SK-N-SH (cell line): ENCODE data around the gene MOGAT3. TPM values are rescaled to one million over a fixed set of nuclear protein-coding genes. Genes with fewer than 3 reads are reported as not detected.

Experiments
- CTCF ChIA-PET: fragments of 300-600, 350-600 bp; formaldehyde crosslinking; extraction: SDS; loops from one replicate; lab custom pipeline; 2021; lab: Yijun Ruan, JAX
- POLR2A ChIA-PET: fragments of 350-600 bp; sonication (Branson Sonifier 250); formaldehyde crosslinking; extraction: SDS; loops from one replicate; lab custom pipeline; 2020; ENCODE audit warnings: antibody characterized with exemption, inconsistent platforms; lab: Yijun Ruan, JAX
- DNase-seq: peaks from one replicate; pipeline ENCODE4 v3.0.0; 2012
- H2AFZ ChIP-seq: fragments of 200-600 bp; sonication (generic); 2 replicates; pipeline ENCODE4 v1.8.1; 2016; ENCODE audit warnings: antibody characterized with exemption, mild to moderate bottlenecking, low read depth
- H3F3A ChIP-seq: fragments of 200-600 bp; sonication (generic); replicated peaks from 2 replicates; pipeline ENCODE3; 2016; ENCODE audit warnings: antibody characterized with exemption, mild to moderate bottlenecking; ENCODE audit not compliant: insufficient read depth
- H3K27ac ChIP-seq, 2 experiments: fragments of 200-500 bp in 1 of 2; fragments of 200-600 bp in 1 of 2; sonication (Bioruptor generic) in 1 of 2; sonication (generic), shearing (Covaris generic) in 1 of 2; 2 replicates each; pipeline versions ENCODE4 v1.5.1 to v1.6.1; 2014 to 2016; ENCODE audit warnings: low read depth in 2 of 2, inconsistent platforms in 1 of 2, low read length in 1 of 2, mild to moderate bottlenecking in 1 of 2, mixed read lengths in 1 of 2
- H3K27me3 ChIP-seq: fragments of 200-600 bp; sonication (generic), shearing (Covaris generic); 2 replicates; pipeline ENCODE4 v1.6.1; 2016; ENCODE audit warnings: mixed run types; ENCODE audit not compliant: insufficient read depth
- H3K36me3 ChIP-seq, 2 experiments: fragments of 200-500 bp in 1 of 2; fragments of 200-600 bp in 1 of 2; sonication (Bioruptor generic) in 1 of 2; sonication (generic) in 1 of 2; replicated peaks in 1 of 2; 2 replicates each; pipeline versions ENCODE3 to v1.5.1; 2014 to 2016; ENCODE audit warnings: low read length in 1 of 2, mild to moderate bottlenecking in 1 of 2; ENCODE audit not compliant: insufficient read depth in 2 of 2, control insufficient read depth in 1 of 2
- H3K4me1 ChIP-seq, 2 experiments: fragments of 200-500 bp in 1 of 2; fragments of 200-600 bp in 1 of 2; sonication (Bioruptor generic) in 1 of 2; sonication (generic), shearing (Covaris generic) in 1 of 2; 2 replicates each; pipeline versions ENCODE4 v1.5.1 to v1.6.1; 2014 to 2016; ENCODE audit warnings: low read depth in 1 of 2, low read length in 1 of 2, mixed run types in 1 of 2; ENCODE audit not compliant: insufficient read depth in 2 of 2, control insufficient read depth in 1 of 2
- H3K4me2 ChIP-seq: fragments of 200-600 bp; sonication (generic), shearing (Covaris generic); 2 replicates; pipeline ENCODE4 v1.6.1; 2017; ENCODE audit warnings: mixed run types
- H3K4me3 ChIP-seq, 2 experiments: fragments of 200-500 bp in 1 of 2; fragments of 200-600 bp in 1 of 2; sonication (Bioruptor generic) in 1 of 2; sonication (generic), shearing (Covaris generic) in 1 of 2; 2 replicates each; pipeline versions ENCODE4 v1.5.1 to v1.8.1; 2014 to 2016; ENCODE audit warnings: low read depth in 2 of 2, inconsistent platforms in 1 of 2, low read length in 1 of 2, mild to moderate bottlenecking in 1 of 2, mixed read lengths in 1 of 2, moderate library complexity in 1 of 2
- H3K79me2 ChIP-seq: fragments of 200-600 bp; sonication (generic); 2 replicates; pipeline ENCODE4 v1.8.1; 2017; ENCODE audit warnings: mild to moderate bottlenecking; ENCODE audit not compliant: insufficient read depth
- H3K9ac ChIP-seq: fragments of 200-600 bp; sonication (generic); 2 replicates; pipeline ENCODE4 v1.6.1; 2017; ENCODE audit warnings: mixed run types
- H3K9me2 ChIP-seq: fragments of 200-600 bp; sonication (generic); 2 replicates; pipeline ENCODE4 v1.6.1; 2017; ENCODE audit warnings: mixed run types
- H3K9me3 ChIP-seq: fragments of 200-600 bp; sonication (generic); 2 replicates; pipeline ENCODE4 v1.6.1; 2017; ENCODE audit warnings: mixed run types, mild to moderate bottlenecking, moderate library complexity
- H4K20me1 ChIP-seq: fragments of 200-600 bp; sonication (generic); 2 replicates; pipeline ENCODE4 v1.6.1; 2017; ENCODE audit warnings: mild to moderate bottlenecking, mixed run types; ENCODE audit not compliant: insufficient read depth
- CTCF ChIP-seq: fragments of 200-600 bp; sonication (generic); IDR thresholded peaks from 2 replicates; pipeline ENCODE4 v1.6.1; 2017; ENCODE audit warnings: antibody characterized with exemption, mild to moderate bottlenecking, moderate library complexity
- GATA2 ChIP-seq: sonication (generic); formaldehyde crosslinking; IDR thresholded peaks from 2 replicates; pipeline ENCODE4 v1.5.0; 2020; ENCODE audit warnings: mild to moderate bottlenecking, missing genetic modification reagents
- PBX3 ChIP-seq: IDR thresholded peaks from 2 replicates; pipeline ENCODE4; 2012
- SIN3A ChIP-seq: IDR thresholded peaks from 2 replicates; pipeline ENCODE4 v1.6.1; 2012; ENCODE audit warnings: low read depth, mild to moderate bottlenecking, low read length, moderate library complexity, borderline replicate concordance
- USF2 ChIP-seq: fragments of 150-350 bp; IDR thresholded peaks from 2 replicates; pipeline ENCODE4 v1.6.1; 2017; ENCODE audit warnings: antibody characterized with exemption, low read length, low read depth, borderline replicate concordance
- ZBTB33 ChIP-seq: IDR thresholded peaks from 2 replicates; pipeline ENCODE4 v1.4.0; 2012; ENCODE audit warnings: low read depth, borderline replicate concordance
- WGBS: methylation state at CpG from one replicate; pipeline ENCODE4 v1.1.6; 2017; ENCODE audit warnings: low lambda C conversion rate; 5-methylcytosine and 5-hydroxymethylcytosine counted together
- polyA plus RNA-seq, 3 experiments: library from polyadenylated mRNA; depleted of rRNA; stranded (reverse); fragments of >200 nt; gene quantifications; 2 replicates each; pipeline ENCODE4 v1.2.3, GENCODE V29; 2012

MOGAT3 gene
- polyA plus RNA-seq, 1 of the 3 experiments (the other 2 are of a cell fraction): not detected

- Histone ChIP-seq H2AFZ (no peak overlapping the region), H3K79me2 (peaks cover 8% of the 10 kb centered on the region; the same call in 1 of the 2 replicates), H3K27me3 (no peaks in the 10 kb centered on the region), H3F3A (peaks cover 6% of the 10 kb centered on the region), H3K9ac (no peak overlapping the region), H3K4me2 (no peak overlapping the region), H3K36me3 (peaks cover 24 to 54% of the 10 kb centered on the region in 2 experiments), H3K4me1 (peaks cover 0 to 4% of the 10 kb centered on the region in 2 experiments; a peak in 1 of 4 replicates), H3K9me3 (no peaks in the 10 kb centered on the region), H4K20me1 (peaks cover 3% of the 10 kb centered on the region), H3K27ac (no peak overlapping the region)
- no peak for DNase-seq
- ChIA-PET POLR2A (interaction anchor here (1.5 kb wide), 1 partner anchor 9 kb away, joined by 4 read pairs; the partner anchor contains the start of gene ZNHIT1), CTCF (interaction anchor here (0.7 to 4.3 kb wide), 5 partner anchors 10 to 332 kb away, joined by 3 to 29 read pairs (median 4); partner anchors contain the start of genes FIS1 and PLOD3)
- 96% methylated on average over 9 of the region's 9 CpGs for WGBS
- TF ChIP-seq USF2: no peak
- TF ChIP-seq, all 33 proteins: peak for 0
- Histone ChIP-seq H3K9me2 (no peaks in the 10 kb centered on the region), H3K4me3 (no peak overlapping the region)
These were observed 25.9 kb upstream of the MOGAT3 start for GRCh38 chr7:101226721-101227120.

GRCh38 chr7:101225650-101226049 is 24.8 kb upstream of the MOGAT3 start:
- no peak overlapping the region for H3K4me2 ChIP-seq
- peaks cover 19% of the 10 kb centered on the region for H3K79me2 ChIP-seq
- no peak overlapping the region for H3K27ac ChIP-seq
- no peaks in the 10 kb centered on the region for H3K9me2 ChIP-seq
- DNase-seq: no peak
- 88% methylated on average over 6 of the region's 6 CpGs for WGBS
- ChIA-PET POLR2A (interaction anchor here (0.7 kb wide), 1 partner anchor 8 kb away, joined by 4 read pairs; the partner anchor contains the start of gene PLOD3), CTCF (interaction anchor here (0.6 to 4.3 kb wide), 4 partner anchors 9 to 147 kb away, joined by 3 to 29 read pairs (median 5); partner anchors contain the start of genes FIS1 and PLOD3)
- H3K27me3 ChIP-seq: no peaks in the 10 kb centered on the region
- no peaks in the 10 kb centered on the region for H3K9me3 ChIP-seq
- H3K36me3 ChIP-seq: peaks cover 24 to 54% of the 10 kb centered on the region in 2 experiments
- peaks cover 6% of the 10 kb centered on the region for H4K20me1 ChIP-seq
- H3K4me1 ChIP-seq: no peaks in the 10 kb centered on the region; a peak in 1 of 4 replicates
- no peak overlapping the region for H2AFZ ChIP-seq
- H3K4me3 ChIP-seq: no peak overlapping the region
- peaks cover 4% of the 10 kb centered on the region for H3F3A ChIP-seq
- no peak overlapping the region for H3K9ac ChIP-seq
- no peak for TF ChIP-seq SIN3A
- TF ChIP-seq GATA2: no peak
- TF ChIP-seq ZBTB33: no peak

GRCh38 chr7:101223528-101223927 is 22.7 kb upstream of the MOGAT3 start:
- Histone ChIP-seq H2AFZ (no peak overlapping the region), H3F3A (no peaks in the 10 kb centered on the region), H3K36me3 (peaks cover 24 to 48% of the 10 kb centered on the region in 2 experiments), H3K4me2 (no peak overlapping the region), H3K4me3 (no peak overlapping the region), H3K79me2 (peaks cover 40% of the 10 kb centered on the region), H3K27ac (no peak overlapping the region), H3K4me1 (peaks cover 0 to 7% of the 10 kb centered on the region in 2 experiments; a peak in 1 of 4 replicates), H4K20me1 (peaks cover 7% of the 10 kb centered on the region), H3K9ac (no peak overlapping the region), H3K9me3 (no peaks in the 10 kb centered on the region), H3K9me2 (no peaks in the 10 kb centered on the region), H3K27me3 (no peaks in the 10 kb centered on the region)
- DNase-seq: no peak
- WGBS: 97% methylated on average over 15 of the region's 15 CpGs
- no peak for TF ChIP-seq CTCF
- TF ChIP-seq PBX3: no peak
- ChIA-PET CTCF (interaction anchor here (1.1 to 3.2 kb wide), 4 partner anchors 11 to 79 kb away, joined by 3 to 15 read pairs (median 5); partner anchors contain the start of gene FIS1), POLR2A (no interaction called here)
